SK-N-SH (cell line): ENCODE measurements around the gene HNRNPF.

Experiments used
- CTCF ChIP-seq: fragments of 200-600 bp; sonication (generic); IDR thresholded peaks from 2 replicates; pipeline ENCODE4 v1.6.1; 2017; ENCODE audit warnings: antibody characterized with exemption, mild to moderate bottlenecking, moderate library complexity
- EZH2phosphoT487 ChIP-seq: fragments of 200-600 bp; sonication (generic); IDR thresholded peaks from 2 replicates; pipeline ENCODE4 v1.6.1; 2017; ENCODE audit warnings: low read depth, mixed run types, mild to moderate bottlenecking, antibody characterized with exemption, moderate library complexity, borderline replicate concordance
- POLR2AphosphoS5 ChIP-seq: IDR thresholded peaks from 2 replicates; pipeline ENCODE4 v1.6.1; 2012; ENCODE audit warnings: low read depth, low read length
- REST ChIP-seq: IDR thresholded peaks from 2 replicates; pipeline ENCODE4 v1.6.1; 2012; ENCODE audit warnings: mild to moderate bottlenecking, low read depth, low read length, moderate library complexity

GRCh38 chr10:43392748-43393147 lies 16.2 kb downstream of the HNRNPF start:
- TF ChIP-seq CTCF (no peak), REST (no peak), POLR2AphosphoS5 (no peak), EZH2phosphoT487 (no peak)
